ENCODE measurements around the gene GSTT4.
"Not testable (repeated sequence)": the region's sequence is repeated elsewhere in the genome, so short reads cannot be mapped to it uniquely, and the experiment has no call there.

GSTT4 gene

DNA sequence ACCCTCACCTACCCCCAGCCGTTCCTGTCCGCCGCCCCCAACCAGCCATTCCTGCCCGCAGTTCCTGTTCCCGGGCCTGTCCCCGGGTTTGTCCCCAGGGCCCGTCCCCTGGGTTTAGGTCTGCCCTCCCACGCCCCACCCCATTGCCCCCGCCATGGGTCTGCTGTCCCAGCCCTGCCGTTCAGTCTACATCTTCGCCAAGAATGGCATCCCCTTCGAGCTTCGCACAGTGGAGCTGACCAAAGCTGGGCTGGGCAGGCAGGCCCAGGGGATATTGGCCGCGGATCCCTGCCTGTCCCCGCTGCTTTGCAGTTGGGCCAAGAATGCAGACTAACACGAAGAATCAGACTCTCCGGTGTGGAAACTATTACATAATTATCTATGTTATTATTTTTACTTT, 55.5 kb downstream of the GSTT4 start:
- not testable (repeated sequence) for DNase-seq

Measured in activated naive CD4-positive, alpha-beta T cell (primary cell).